Endothelial cell of umbilical vein (primary cell): ENCODE results near the gene MAGEB1. TPM values are rescaled to one million over a fixed set of nuclear protein-coding genes. Genes with fewer than 3 reads are reported as not detected.

Experiments
- BruUV-seq: library from RNA; stranded (reverse); fragments of 400-500 nt; replicated peaks from 2 replicates; lab custom pipeline; 2021; lab: Mats Ljungman, UMichigan
- CTCF ChIA-PET: fragments of 300-600, 350-600 bp; sonication (Branson Sonifier 250); formaldehyde crosslinking; loops from one replicate; lab custom pipeline; 2021; ENCODE audit warnings: antibody characterized with exemption, inconsistent platforms; lab: Charles Lee
- POLR2A ChIA-PET: fragments of 300-600, 350-600 bp; sonication (Branson Sonifier 250); formaldehyde crosslinking; loops from one replicate; lab custom pipeline; 2021; ENCODE audit warnings: antibody characterized with exemption, inconsistent platforms; lab: Charles Lee
- DNase-seq: peaks from one replicate; pipeline ENCODE4 v3.0.0-alpha.2; 2011; ENCODE audit warnings: low read depth, low spot score
- FAIRE-seq: peaks from 2 replicates; lab custom pipeline; 2011; peaks lifted over from hg19 to GRCh38; lab: Jason Lieb, UNC
- H2AFZ ChIP-seq: 2 replicates; pipeline ENCODE4 v1.6.0; 2012; ENCODE audit warnings: low read depth, low read length, control low read depth, inconsistent platforms
- H3K27ac ChIP-seq: 2 replicates; pipeline ENCODE4 v1.5.1; 2011; ENCODE audit warnings: low read depth, mild to moderate bottlenecking, control low read depth, low read length, moderate library complexity; ENCODE audit not compliant: insufficient read depth
- H3K27me3 ChIP-seq, 2 experiments: 2 replicates each; pipeline versions ENCODE4 v1.6.0 to v1.6.1; 2011; ENCODE audit warnings: low read length in 2 of 2, mixed read lengths in 1 of 2; ENCODE audit not compliant: control insufficient read depth in 2 of 2, insufficient read depth in 2 of 2
- H3K36me3 ChIP-seq, 2 experiments: 2 replicates in 1 of 2; 3 replicates in 1 of 2; pipeline ENCODE4 v1.5.1; 2011; ENCODE audit warnings: low read length in 2 of 2, mild to moderate bottlenecking in 1 of 2, moderate library complexity in 1 of 2; ENCODE audit not compliant: control insufficient read depth in 2 of 2, insufficient read depth in 2 of 2; ENCODE audit errors: extremely low read depth in 1 of 2
- H3K4me1 ChIP-seq: 3 replicates; pipeline ENCODE4 v1.5.1; 2011; ENCODE audit warnings: mild to moderate bottlenecking, low read length; ENCODE audit not compliant: control insufficient read depth, insufficient read depth; ENCODE audit errors: extremely low read depth
- H3K4me2 ChIP-seq: 2 replicates; pipeline ENCODE4 v1.6.1; 2011; ENCODE audit warnings: low read length, control low read depth, mixed read lengths; ENCODE audit not compliant: insufficient read depth
- H3K4me3 ChIP-seq, 3 experiments: fragments of 200-600 bp in 1 of 3; sonication (generic), shearing (Covaris generic) in 1 of 3; replicated peaks in 1 of 3; 2 replicates each; pipeline ENCODE4 v1.5.1; 2011 to 2016; ENCODE audit warnings: control low read depth in 3 of 3, low read length in 3 of 3, mild to moderate bottlenecking in 2 of 3, inconsistent platforms in 1 of 3, low read depth in 1 of 3, moderate library complexity in 1 of 3; ENCODE audit not compliant: insufficient read depth in 1 of 3
- H3K79me2 ChIP-seq: 2 replicates; pipeline ENCODE4 v1.6.0; 2012; ENCODE audit warnings: low read length, inconsistent platforms; ENCODE audit not compliant: control insufficient read depth, insufficient read depth
- H3K9ac ChIP-seq: replicated peaks from 2 replicates; pipeline ENCODE3; 2011; ENCODE audit warnings: low read length, control low read depth; ENCODE audit not compliant: insufficient read depth; ENCODE audit errors: extremely low read depth
- H3K9me1 ChIP-seq: replicated peaks from 3 replicates; pipeline ENCODE4 v1.6.0; 2011; ENCODE audit warnings: mild to moderate bottlenecking, low read length; ENCODE audit not compliant: control insufficient read depth, insufficient read depth; ENCODE audit errors: extremely low read depth
- H3K9me3 ChIP-seq: replicated peaks from 2 replicates; pipeline ENCODE4 v1.5.1; 2012; ENCODE audit warnings: low read length, inconsistent platforms; ENCODE audit not compliant: control insufficient read depth, insufficient read depth
- H4K20me1 ChIP-seq: replicated peaks from 2 replicates; pipeline ENCODE3; 2011; ENCODE audit warnings: mild to moderate bottlenecking, low read length; ENCODE audit not compliant: control insufficient read depth, insufficient read depth; ENCODE audit errors: extremely low read depth
- EZH2 ChIP-seq: IDR thresholded peaks from 2 replicates; pipeline ENCODE4 v1.6.1; 2012; ENCODE audit warnings: borderline replicate concordance, low read depth, mild to moderate bottlenecking, moderate library complexity, low read length, inconsistent platforms; ENCODE audit not compliant: severe bottlenecking
- FOS ChIP-seq: IDR thresholded peaks from 2 replicates; pipeline ENCODE4 v1.6.1; 2011; ENCODE audit warnings: mild to moderate bottlenecking, low read length, moderate library complexity, borderline replicate concordance; ENCODE audit not compliant: insufficient read depth
- GATA2 ChIP-seq: IDR thresholded peaks from 2 replicates; pipeline ENCODE4 v1.7.0; 2011; ENCODE audit warnings: low read depth, mild to moderate bottlenecking, moderate library complexity, mixed read lengths, low read length; ENCODE audit not compliant: insufficient read length, insufficient read depth
- JUN ChIP-seq: IDR thresholded peaks from 2 replicates; pipeline ENCODE4 v1.6.1; 2011; ENCODE audit warnings: borderline replicate concordance, low read depth; ENCODE audit not compliant: insufficient read length, insufficient read depth
- MYC ChIP-seq: IDR thresholded peaks from one replicate; pipeline ENCODE4 v1.6.1; 2011; ENCODE audit warnings: mild to moderate bottlenecking, low read depth, low read length
- POLR2A ChIP-seq: IDR thresholded peaks from 2 replicates; pipeline ENCODE4 v1.6.1; 2012; ENCODE audit warnings: low read depth, mild to moderate bottlenecking, control low read depth, low read length
- POLR2AphosphoS5 ChIP-seq: IDR thresholded peaks from 2 replicates; pipeline ENCODE4 v1.6.1; 2012; ENCODE audit warnings: low read depth, mild to moderate bottlenecking, control low read depth, low read length, moderate library complexity; ENCODE audit not compliant: insufficient read depth
- dilution Hi-C: fragments of 300-500 bp; cut with MboI; formaldehyde crosslinking; loops from one replicate; pipeline ENCODE4 v1.15.0; 2019; ENCODE audit warnings: low sequenced_read_pairs; ENCODE audit not compliant: extremely low pct_ligation_motif_present
- intact Hi-C: fragments of 100-400 bp; cut with micrococcal nuclease; formaldehyde crosslinking; loops from one replicate; pipeline ENCODE4 v1.10.0; 2022
- polyA plus RNA-seq, 4 experiments: library from polyadenylated mRNA; depleted of rRNA in 3 of 4; stranded (reverse) in 3 of 4; unstranded in 1 of 4; fragments of >200 nt; gene quantifications; 2 replicates each; pipeline versions ENCODE4 v1.2.1 to v1.2.3, GENCODE V29; 2011 to 2012; ENCODE audit warnings: missing spikeins in 1 of 4
- total RNA-seq: library from RNA; stranded (reverse); gene quantifications from 2 replicates; pipeline ENCODE4 v1.2.3, GENCODE V29; 2021
- TF ChIP-seq, protein P1 (sequence below), 2 donors: IDR thresholded peaks; 1 replicate in 1 of 2; 2 replicates in 1 of 2; pipeline ENCODE4 v1.5.1; 2011; ENCODE audit warnings: low read length in 2 of 2, mild to moderate bottlenecking in 2 of 2, moderate library complexity in 2 of 2, control low read depth in 1 of 2, inconsistent platforms in 1 of 2, low read depth in 1 of 2; ENCODE audit not compliant: insufficient read depth in 1 of 2; ENCODE audit errors: extremely low read depth in 1 of 2
- TF ChIP-seq, protein P2 (sequence below): IDR thresholded peaks from 2 replicates; pipeline ENCODE4 v1.6.1; 2011; ENCODE audit not compliant: insufficient read depth, insufficient read length

Gene MAGEB1
- total and polyA plus RNA-seq, 2 donors (not counting 3 experiments of a cell fraction or from before 2014, with no cell fraction given), result not detected

DNA sequence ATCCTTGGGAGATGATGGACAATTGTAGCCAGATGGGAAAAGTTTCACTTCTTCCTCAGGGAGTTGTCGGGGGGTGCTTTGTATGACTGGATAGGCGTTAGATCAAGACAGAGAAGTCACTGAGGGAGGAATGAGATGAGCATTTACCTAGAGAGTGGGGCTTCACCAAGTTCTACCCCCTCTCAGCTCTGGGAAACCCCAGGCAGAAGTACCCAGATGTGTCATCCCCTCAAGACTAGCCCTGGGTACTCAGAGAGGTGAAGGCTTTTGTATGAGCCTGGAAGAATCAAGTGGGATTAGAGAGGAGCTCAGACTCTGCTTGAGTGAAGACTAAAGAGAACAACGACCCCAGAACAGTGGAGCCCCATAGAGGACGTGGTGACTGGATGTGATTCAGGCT, 1.9 kb downstream of the MAGEB1 start:
- Histone ChIP-seq H3K9me3 (no peaks in the 10 kb centered on the region), H3K4me3 (no peak overlapping the region), H3K4me1 (no peaks in the 10 kb centered on the region), H3K27ac (no peak overlapping the region), H2AFZ (no peak overlapping the region), H3K4me2 (no peak overlapping the region), H3K9ac (no peak overlapping the region), H3K27me3 (no peaks in the 10 kb centered on the region), H3K36me3 (no peaks in the 10 kb centered on the region), H3K9me1 (no peaks in the 10 kb centered on the region), H4K20me1 (no peaks in the 10 kb centered on the region), H3K79me2 (no peaks in the 10 kb centered on the region)
- DNase-seq (no peak), FAIRE-seq (no peak)
- intact Hi-C loops (no loop called here), dilution Hi-C loops (no loop called here)
- ChIA-PET CTCF (no interaction called here), POLR2A (no interaction called here)
- TF ChIP-seq POLR2A, result no peak
- TF ChIP-seq, protein P1, sequence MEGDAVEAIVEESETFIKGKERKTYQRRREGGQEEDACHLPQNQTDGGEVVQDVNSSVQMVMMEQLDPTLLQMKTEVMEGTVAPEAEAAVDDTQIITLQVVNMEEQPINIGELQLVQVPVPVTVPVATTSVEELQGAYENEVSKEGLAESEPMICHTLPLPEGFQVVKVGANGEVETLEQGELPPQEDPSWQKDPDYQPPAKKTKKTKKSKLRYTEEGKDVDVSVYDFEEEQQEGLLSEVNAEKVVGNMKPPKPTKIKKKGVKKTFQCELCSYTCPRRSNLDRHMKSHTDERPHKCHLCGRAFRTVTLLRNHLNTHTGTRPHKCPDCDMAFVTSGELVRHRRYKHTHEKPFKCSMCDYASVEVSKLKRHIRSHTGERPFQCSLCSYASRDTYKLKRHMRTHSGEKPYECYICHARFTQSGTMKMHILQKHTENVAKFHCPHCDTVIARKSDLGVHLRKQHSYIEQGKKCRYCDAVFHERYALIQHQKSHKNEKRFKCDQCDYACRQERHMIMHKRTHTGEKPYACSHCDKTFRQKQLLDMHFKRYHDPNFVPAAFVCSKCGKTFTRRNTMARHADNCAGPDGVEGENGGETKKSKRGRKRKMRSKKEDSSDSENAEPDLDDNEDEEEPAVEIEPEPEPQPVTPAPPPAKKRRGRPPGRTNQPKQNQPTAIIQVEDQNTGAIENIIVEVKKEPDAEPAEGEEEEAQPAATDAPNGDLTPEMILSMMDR (IDR thresholded peaks at IDR 0.05; ENCODE audit: extremely low read depth in 1 of 2, insufficient read depth in 1 of 2, low read depth in 1 of 2, low read length in 2 of 2), result no peak
- no peak for TF ChIP-seq MYC
- TF ChIP-seq GATA2, result no peak
- no peak for TF ChIP-seq EZH2
- TF ChIP-seq, protein P2, sequence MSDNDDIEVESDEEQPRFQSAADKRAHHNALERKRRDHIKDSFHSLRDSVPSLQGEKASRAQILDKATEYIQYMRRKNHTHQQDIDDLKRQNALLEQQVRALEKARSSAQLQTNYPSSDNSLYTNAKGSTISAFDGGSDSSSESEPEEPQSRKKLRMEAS, result no peak
- TF ChIP-seq JUN, result no peak
- TF ChIP-seq POLR2AphosphoS5, result no peak
- TF ChIP-seq FOS, result no peak
- no TSS peak for BruUV-seq
